ENCODE measurements around the gene MFAP2. TPM values are rescaled to one million over a fixed set of nuclear protein-coding genes. Genes with fewer than 3 reads are reported as not detected.
"Not testable (repeated sequence)": the region's sequence is repeated elsewhere in the genome, so short reads cannot be mapped to it uniquely, and the experiment has no call there.

MFAP2 gene
- total RNA-seq, 4 donors from 2014 or later, result 5.9 to 26.6 (median 13.5) TPM

GRCh38 chr1:16929146-16930041 is 51.0 kb downstream of the MFAP2 start:
- Histone ChIP-seq H3K4me1 (peaks cover 0 to 14% (median 0%) of the 10 kb centered on the region in 4 donors), H3K36me3 (peaks cover 0 to 50% (median 0%) of the 10 kb centered on the region in 3 donors)
- not testable (repeated sequence) for H3K9me3 ChIP-seq; H3K27ac ChIP-seq; H3K27me3 ChIP-seq; DNase-seq (ENCODE audit: low spot score in 2 of 2); H3K4me3 ChIP-seq
- 75 to 78% methylated on average over 24 of the region's 24 CpGs for WGBS, 2 donors

DNA sequence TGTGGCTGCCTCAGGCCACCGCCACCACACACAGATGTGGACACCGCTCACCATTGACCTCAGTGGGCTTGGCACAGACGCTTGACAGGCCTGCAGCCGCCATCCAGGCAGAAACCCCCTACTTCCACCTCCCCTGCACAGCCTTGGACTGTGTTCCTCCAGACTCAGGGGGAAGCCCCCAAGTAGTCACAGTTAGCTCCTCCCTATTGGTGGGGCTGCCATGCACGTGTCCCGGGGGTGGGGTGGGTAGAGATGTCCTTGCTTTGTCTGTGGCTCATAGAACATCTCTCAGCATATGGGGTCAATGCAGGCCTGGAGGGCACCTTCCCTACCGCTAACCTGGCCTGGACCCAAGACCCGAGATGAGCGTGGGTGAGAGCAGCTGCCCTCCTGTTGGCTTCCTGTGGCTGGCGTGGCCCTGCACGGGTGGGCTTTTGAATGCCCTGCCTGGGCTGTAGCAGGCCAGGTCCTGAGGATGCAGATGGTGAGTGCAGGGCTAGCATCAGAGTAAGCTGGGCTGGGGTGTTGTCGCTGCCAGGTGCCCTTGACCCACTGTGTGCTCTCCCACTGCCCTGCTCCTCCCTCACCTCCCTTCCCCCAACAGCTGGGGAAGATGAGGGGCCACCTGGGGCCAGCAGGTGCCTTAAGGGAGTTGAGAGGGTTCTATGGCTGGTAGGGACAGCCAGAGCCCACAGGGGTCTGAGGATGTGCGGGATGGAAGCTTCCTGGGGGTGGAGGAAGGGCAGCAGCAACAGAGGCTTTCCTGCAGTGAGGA is 52.5 kb downstream of the MFAP2 start:
- Histone ChIP-seq H3K27ac (no peak overlapping the region), H3K36me3 (peaks cover 0 to 39% (median 0%) of the 10 kb centered on the region in 3 donors), H3K4me1 (peaks cover 0 to 14% (median 0%) of the 10 kb centered on the region in 4 donors), H3K9me3 (no peaks in the 10 kb centered on the region), H3K4me3 (no peak overlapping the region), H3K27me3 (peaks cover 0 to 4% of the 10 kb centered on the region in 2 donors)
- TF ChIP-seq EP300 (IDR thresholded peaks at IDR 0.05), result no peak
- no peak for TF ChIP-seq CTCF (IDR thresholded peaks at IDR 0.05)
- no peak for TF ChIP-seq POLR2A (IDR thresholded peaks at IDR 0.05)
- DNase-seq (ENCODE audit: low spot score in 2 of 2), result no peak
- 76 to 79% methylated on average over 13 of the region's 13 CpGs for WGBS, 2 donors

- DNase-seq (ENCODE audit: low spot score in 2 of 2), result no peak
- Histone ChIP-seq H3K4me1 (peaks cover 0 to 14% (median 0%) of the 10 kb centered on the region in 4 donors), H3K9me3 (no peaks in the 10 kb centered on the region), H3K36me3 (peaks cover 0 to 33% (median 0%) of the 10 kb centered on the region in 3 donors), H3K27me3 (peaks cover 0 to 10% of the 10 kb centered on the region in 2 donors), H3K27ac (no peak overlapping the region), H3K4me3 (no peak overlapping the region)
- TF ChIP-seq CTCF (IDR thresholded peaks at IDR 0.05) (no peak), EP300 (IDR thresholded peaks at IDR 0.05) (no peak), POLR2A (IDR thresholded peaks at IDR 0.05) (no peak)
- 78 to 83% methylated on average over 14 of the region's 14 CpGs for WGBS, 2 donors
Observed at GRCh38 chr1:16927256-16927655, 53.2 kb downstream of the MFAP2 start.

- peaks cover 0 to 19% (median 2%) of the 10 kb centered on the region in 4 donors for H3K4me1 ChIP-seq
- no peak for TF ChIP-seq POLR2A (IDR thresholded peaks at IDR 0.05)
- no peak for TF ChIP-seq CTCF (IDR thresholded peaks at IDR 0.05)
- no peak for TF ChIP-seq EP300 (IDR thresholded peaks at IDR 0.05)
- no peak overlapping the region for H3K4me3 ChIP-seq
- peaks cover 0 to 26% (median 0%) of the 10 kb centered on the region in 3 donors for H3K36me3 ChIP-seq
- H3K27me3 ChIP-seq, result peaks cover 0 to 17% of the 10 kb centered on the region in 2 donors
- 53% methylated on average over 10 of the region's 10 CpGs for WGBS, 2 donors
- no peak overlapping the region for H3K27ac ChIP-seq
- DNase-seq (ENCODE audit: low spot score in 2 of 2), result no peak
- no peaks in the 10 kb centered on the region for H3K9me3 ChIP-seq
Observed at GRCh38 chr1:16926491-16927073, 53.8 kb downstream of the MFAP2 start.

DNA sequence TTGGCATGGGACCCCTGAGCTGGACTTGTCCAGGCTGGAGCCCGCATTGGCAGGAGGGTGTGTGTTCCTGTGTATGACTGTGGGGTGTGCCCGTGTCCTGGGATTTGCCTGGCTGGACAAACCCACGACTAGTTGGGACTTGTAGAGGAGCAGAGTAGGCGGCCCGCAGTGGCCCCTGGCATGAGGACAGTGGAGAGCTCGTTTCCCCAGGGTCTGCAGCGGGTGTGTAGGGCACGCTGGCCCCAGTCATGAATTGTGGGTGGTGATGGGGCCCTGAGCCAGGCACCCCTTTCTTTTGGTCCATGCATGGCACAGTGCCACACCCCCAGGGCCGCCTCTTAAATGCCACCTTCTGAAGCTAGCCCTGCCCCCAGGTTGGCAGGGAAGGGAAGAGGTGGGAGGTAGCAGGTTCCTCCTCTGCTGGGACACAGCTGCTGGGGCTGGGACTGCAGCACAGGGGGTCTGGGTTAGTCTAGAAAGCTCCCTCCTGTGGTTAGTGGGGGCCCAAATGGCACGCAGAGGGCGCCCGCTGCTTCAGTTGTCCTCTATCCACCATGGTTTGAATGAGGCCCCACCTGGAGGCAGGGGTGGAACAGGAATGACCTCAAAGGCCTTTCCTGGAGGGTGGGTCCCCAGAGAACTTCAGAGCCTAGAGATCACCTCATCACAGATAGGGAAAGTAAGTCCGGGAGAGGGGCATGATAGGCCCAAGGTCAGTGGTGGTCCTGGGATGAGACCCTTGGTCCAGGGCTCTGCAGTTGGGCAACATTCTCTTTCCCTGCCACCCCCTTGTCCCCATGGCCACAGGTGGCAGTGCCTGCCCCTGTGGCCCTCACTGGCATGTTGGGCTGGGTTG is 54.6 kb downstream of the MFAP2 start:
- TF ChIP-seq CTCF (IDR thresholded peaks at IDR 0.05) (no peak), POLR2A (IDR thresholded peaks at IDR 0.05) (no peak), EP300 (IDR thresholded peaks at IDR 0.05) (no peak)
- WGBS, 2 donors, result 73 to 80% methylated on average over 13 of the region's 13 CpGs
- Histone ChIP-seq H3K27me3 (peaks cover 0 to 19% of the 10 kb centered on the region in 2 donors), H3K4me3 (no peak overlapping the region), H3K9me3 (no peaks in the 10 kb centered on the region), H3K4me1 (peaks cover 0 to 25% (median 3%) of the 10 kb centered on the region in 4 donors), H3K36me3 (peaks cover 0 to 19% (median 0%) of the 10 kb centered on the region in 3 donors), H3K27ac (no peak overlapping the region)
- no peak for DNase-seq (ENCODE audit: low spot score in 2 of 2)

Measured in tibial nerve (tissue), 4 donors.